ENCODE results near the gene MOB3C. TPM values are rescaled to one million over a fixed set of nuclear protein-coding genes. Genes with fewer than 3 reads are reported as not detected.

Gene MOB3C
- total and polyA plus RNA-seq, 10 of the 15 experiments (the other 5 are each of a cell fraction or from before 2014, with no cell fraction given): 1.0 to 16.0 (median 9.4) TPM

GRCh38 chr1:46581681-46582455 lies 34.7 kb downstream of the MOB3C start:
- FAIRE-seq (peak; percentile 61), ATAC-seq (no peak; the same call in 2 of the 3 replicates), DNase-seq (ENCODE audit: low read depth, low spot score) (no peak)
- H3K4me2 ChIP-seq (ENCODE audit: control insufficient read depth, insufficient read depth): no peak overlapping the region
- in situ Hi-C loops (cut with MboI) (no loop called here), intact Hi-C loops (cut with micrococcal nuclease; ENCODE audit: unreplicated experiment) (no loop called here)
- BruUV-seq (replicated peaks): no TSS peak
- H3K36me3 ChIP-seq (ENCODE audit: control insufficient read depth in 2 of 2, insufficient read depth in 2 of 2, low read length in 1 of 2): peaks cover 2 to 37% of the 10 kb centered on the region in 2 experiments
- POLR2A ChIA-PET: no interaction called here
- no peaks in the 10 kb centered on the region for H4K20me1 ChIP-seq (ENCODE audit: control insufficient read depth, insufficient read depth)
- no peaks in the 10 kb centered on the region; the same call in 1 of the 2 replicates for H3K4me1 ChIP-seq (ENCODE audit: control insufficient read depth, insufficient read depth, low read length)
- H3K9ac ChIP-seq (ENCODE audit: control insufficient read depth, insufficient read depth, low read length): no peak overlapping the region
- 57% methylated on average over 4 of the region's 4 CpGs for WGBS (ENCODE audit: insufficient coverage, insufficient replicate concordance, low lambda C conversion rate, missing lambda C conversion rate)
- no peaks in the 10 kb centered on the region for H3K27me3 ChIP-seq (replicated peaks in 1 of 2; ENCODE audit: control insufficient read depth in 2 of 2, insufficient read depth in 2 of 2, low read length in 1 of 2)
- H3K4me3 ChIP-seq: no peak overlapping the region
- RAD21 ChIA-PET (ENCODE audit: unreplicated experiment): no interaction called here
- CTCF ChIA-PET: interaction anchor here (0.6 kb wide), 1 partner anchor 8 kb away, joined by 3 read pairs; no protein-coding TSS in a partner anchor
- TF ChIP-seq BRCA1 (IDR thresholded peaks at IDR 0.05; ENCODE audit: low read depth, low read length) (no peak), HDAC2 (IDR thresholded peaks at IDR 0.05) (no peak), RUNX3 (IDR thresholded peaks at IDR 0.05; ENCODE audit: low read length) (0 out of 2 replicates have a peak, but pooled peaks have one; percentile 16)
- H3K9me3 ChIP-seq (replicated peaks; ENCODE audit: control insufficient read depth, insufficient read depth, low read length): no peaks in the 10 kb centered on the region
- H2AFZ ChIP-seq (ENCODE audit: control insufficient read depth, low read depth, low read length): no peak overlapping the region
- SMC1A ChIA-PET (ENCODE audit: uncharacterized antibody, unreplicated experiment): interaction anchor here (0.7 to 1.1 kb wide), 2 partner anchors 96 to 99 kb away, joined by 3 read pairs; no protein-coding TSS in a partner anchor
- no peaks in the 10 kb centered on the region for H3K79me2 ChIP-seq (ENCODE audit: control insufficient read depth, insufficient read depth, low read length)
- peak overlapping the region; percentile 44; the same call in 1 of the 2 replicates for H3K27ac ChIP-seq (ENCODE audit: control insufficient read depth, insufficient read depth)

GRCh38 chr1:46580140-46580903 lies 36.3 kb downstream of the MOB3C start:
- Histone ChIP-seq H3K9me3 (replicated peaks; ENCODE audit: control insufficient read depth, insufficient read depth, low read length) (no peaks in the 10 kb centered on the region), H3K9ac (ENCODE audit: control insufficient read depth, insufficient read depth, low read length) (no peak overlapping the region), H3K36me3 (ENCODE audit: control insufficient read depth in 2 of 2, insufficient read depth in 2 of 2, low read length in 1 of 2) (peaks cover 2 to 29% of the 10 kb centered on the region in 2 experiments; a peak in 3 of 4 replicates), H2AFZ (ENCODE audit: control insufficient read depth, low read depth, low read length) (no peak overlapping the region), H3K27me3 (replicated peaks in 1 of 2; ENCODE audit: control insufficient read depth in 2 of 2, insufficient read depth in 2 of 2, low read length in 1 of 2) (no peaks in the 10 kb centered on the region), H3K27ac (ENCODE audit: control insufficient read depth, insufficient read depth) (no peak overlapping the region), H3K79me2 (ENCODE audit: control insufficient read depth, insufficient read depth, low read length) (no peaks in the 10 kb centered on the region), H4K20me1 (ENCODE audit: control insufficient read depth, insufficient read depth) (no peaks in the 10 kb centered on the region), H3K4me3 (no peak overlapping the region), H3K4me2 (ENCODE audit: control insufficient read depth, insufficient read depth) (no peak overlapping the region), H3K4me1 (ENCODE audit: control insufficient read depth, insufficient read depth, low read length) (no peaks in the 10 kb centered on the region; the same call in 1 of the 2 replicates)
- in situ Hi-C loops (cut with MboI): no loop called here
- ATAC-seq (no peak), DNase-seq (ENCODE audit: low read depth, low spot score) (no peak), FAIRE-seq (no peak)
- ChIA-PET SMC1A (ENCODE audit: uncharacterized antibody, unreplicated experiment) (no interaction called here), RAD21 (ENCODE audit: unreplicated experiment) (no interaction called here), CTCF (no interaction called here), POLR2A (no interaction called here)
- no TSS peak for BruUV-seq (replicated peaks)
- intact Hi-C loops (cut with micrococcal nuclease; ENCODE audit: unreplicated experiment): no loop called here
- WGBS (ENCODE audit: insufficient coverage, insufficient replicate concordance, low lambda C conversion rate, missing lambda C conversion rate): 83% methylated on average over 6 of the region's 6 CpGs
- no peak for TF ChIP-seq IKZF2 (IDR thresholded peaks at IDR 0.05)
- no peak for TF ChIP-seq STAT3 (IDR thresholded peaks at IDR 0.05; ENCODE audit: low read depth, low read length)
- TF ChIP-seq NFYA (IDR thresholded peaks at IDR 0.05; ENCODE audit: borderline replicate concordance, low read depth, low read length): no peak
- no peak for TF ChIP-seq USF2 (IDR thresholded peaks at IDR 0.05; ENCODE audit: borderline replicate concordance, low read depth, low read length)
- TF ChIP-seq HCFC1 (IDR thresholded peaks at IDR 0.05; ENCODE audit: low read length): no peak
- TF ChIP-seq EED (IDR thresholded peaks at IDR 0.05; ENCODE audit: low read depth): no peak
- no peak for TF ChIP-seq SIX5 (IDR thresholded peaks at IDR 0.05; ENCODE audit: low read depth, low read length, severe bottlenecking)
- TF ChIP-seq SUZ12 (IDR thresholded peaks at IDR 0.05; ENCODE audit: unreplicated experiment): no peak
